ENCODE measurements around the gene ZNF792.
"Not testable (repeated sequence)": the region's sequence is repeated elsewhere in the genome, so short reads cannot be mapped to it uniquely, and the experiment has no call there.

The ZNF792 gene

GRCh38 chr19:34925278-34925855, 38.7 kb downstream of the ZNF792 start:
- DNase-seq (ENCODE audit: low read depth), result no peak

GRCh38 chr19:34920090-34920786, 43.8 kb downstream of the ZNF792 start:
- DNase-seq (ENCODE audit: low read depth), result not testable (repeated sequence)

GRCh38 chr19:34918190-34918589, 45.8 kb downstream of the ZNF792 start:
- DNase-seq (ENCODE audit: low read depth), result no peak

GRCh38 chr19:34917144-34917543, 46.9 kb downstream of the ZNF792 start:
- not testable (repeated sequence) for DNase-seq (ENCODE audit: low read depth)

GRCh38 chr19:34910770-34911169, 53.3 kb downstream of the ZNF792 start:
- DNase-seq (ENCODE audit: low read depth), result no peak

Data from amniotic epithelial cell (primary cell).